Peyer's patch (tissue), 4 donors: ENCODE measurements around the gene CBX8. TPM values are rescaled to one million over a fixed set of nuclear protein-coding genes. Genes with fewer than 3 reads are reported as not detected.

ENCODE experiments used
- DNase-seq, 3 donors: peaks; one replicate each; pipeline ENCODE4 v3.0.0-alpha.2; 2017 to 2019
- H3K27ac ChIP-seq, 4 donors: fragments of 200-600 bp; sonication (generic); one replicate each; pipeline ENCODE4 v1.5.1; 2016 to 2019
- H3K27me3 ChIP-seq, 2 donors: fragments of 200-600 bp; sonication (generic); one replicate each; pipeline ENCODE4 v1.5.1; 2019
- H3K36me3 ChIP-seq, 3 donors: fragments of 200-600 bp; sonication (generic); one replicate each; pipeline ENCODE4 v1.5.1; 2016 to 2019
- H3K4me1 ChIP-seq, 4 donors: fragments of 200-600 bp; sonication (generic); one replicate each; pipeline ENCODE4 v1.5.1; 2016 to 2019
- H3K4me3 ChIP-seq, 4 donors: fragments of 200-600 bp; sonication (generic); 1 replicate in 3 of 4; 2 replicates in 1 of 4; pipeline ENCODE4 v1.5.1; 2016 to 2019; ENCODE audit warnings: mild to moderate bottlenecking in 1 of 4
- H3K9me3 ChIP-seq, 4 donors: fragments of 200-600 bp; sonication (generic); one replicate each; pipeline ENCODE4 v1.5.1; 2016 to 2019; ENCODE audit warnings: mild to moderate bottlenecking in 1 of 4
- POLR2A ChIP-seq, 2 donors: fragments of 450-650 bp; IDR thresholded peaks; one replicate each; pipeline ENCODE4 v1.5.1; 2017; ENCODE audit warnings: antibody characterized with exemption in 2 of 2, mild to moderate bottlenecking in 2 of 2, moderate library complexity in 2 of 2
- total RNA-seq, 4 donors: library from RNA; depleted of rRNA; stranded (reverse); fragments of >200 nt; gene quantifications; one replicate each; pipeline ENCODE4 v1.1.0, GENCODE V29; 2016
- TF ChIP-seq, protein P1 (sequence below), 6 experiments: fragments of 450-650 bp in 4 of 6; fragments of 200-600 bp in 2 of 6; sonication (generic) in 1 of 6; IDR thresholded peaks; one replicate each; pipeline ENCODE4 v1.5.1; 2017 to 2019; ENCODE audit warnings: antibody characterized with exemption in 6 of 6, mild to moderate bottlenecking in 3 of 6, moderate library complexity in 1 of 6

Gene CBX8
- 10 to 100 TPM in 1 of 4 donors, 1 to 10 TPM in 3; 2.5 to 14.9 (median 3.5) TPM for total RNA-seq

DNA sequence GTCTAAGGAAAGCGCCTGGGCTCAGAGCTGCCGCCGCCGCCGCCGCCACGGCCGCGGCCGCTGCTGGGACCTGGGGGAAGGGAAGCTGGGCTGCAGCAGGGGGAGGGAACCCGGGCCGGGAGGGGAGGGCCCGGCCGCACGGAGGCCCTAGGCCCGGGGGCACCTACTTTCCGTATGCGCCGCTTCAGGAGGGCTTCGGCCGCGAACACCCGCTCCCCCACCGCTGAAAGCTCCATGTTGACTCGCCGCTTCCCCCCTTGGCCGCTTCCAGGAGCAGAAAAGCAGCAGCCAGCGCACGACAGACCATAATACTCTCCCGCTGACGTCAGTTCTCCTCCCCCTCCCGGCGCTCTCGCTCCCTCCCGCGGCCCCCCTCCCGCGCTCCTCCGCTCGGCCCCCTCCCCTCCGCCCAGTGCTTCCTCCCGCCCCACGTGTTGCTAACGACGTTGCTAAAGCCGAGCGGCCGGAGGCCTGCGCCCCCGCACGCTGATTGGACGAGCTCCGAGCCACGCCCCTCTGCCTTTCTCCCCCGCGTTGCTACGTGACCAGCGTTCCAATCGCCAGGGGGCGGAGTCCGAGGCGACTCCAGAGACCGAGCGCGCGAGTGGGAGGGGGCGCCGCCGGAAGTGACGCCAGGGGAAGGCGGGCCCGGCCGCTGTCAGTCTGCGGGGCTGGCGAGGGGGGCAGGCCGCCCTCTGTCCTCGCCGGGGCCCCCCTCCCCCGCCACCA lies at the start of gene CBX8:
TSS of gene CBX8 (minus strand) at position 315 of the 729 bp plus-strand sequence. CDS start at position 236, 79 bp downstream.
- peaks cover under 1 to 54% of the 10 kb centered on the region in 2 donors for H3K27me3 ChIP-seq
- H3K9me3 ChIP-seq = peaks cover 0 to 19% (median 0%) of the 10 kb centered on the region in 4 donors
- H3K4me1 ChIP-seq = peaks cover 6 to 47% (median 25%) of the 10 kb centered on the region in 4 donors
- peaks cover 0 to 4% (median 0%) of the 10 kb centered on the region in 3 donors for H3K36me3 ChIP-seq
- peak within 1 kb of the TSS; percentile 79 to 92 (median 84) for H3K4me3 ChIP-seq
- peak in 1 of 2 donors; percentile 25 for TF ChIP-seq POLR2A (IDR thresholded peaks at IDR 0.05)
- TF ChIP-seq, protein P1, sequence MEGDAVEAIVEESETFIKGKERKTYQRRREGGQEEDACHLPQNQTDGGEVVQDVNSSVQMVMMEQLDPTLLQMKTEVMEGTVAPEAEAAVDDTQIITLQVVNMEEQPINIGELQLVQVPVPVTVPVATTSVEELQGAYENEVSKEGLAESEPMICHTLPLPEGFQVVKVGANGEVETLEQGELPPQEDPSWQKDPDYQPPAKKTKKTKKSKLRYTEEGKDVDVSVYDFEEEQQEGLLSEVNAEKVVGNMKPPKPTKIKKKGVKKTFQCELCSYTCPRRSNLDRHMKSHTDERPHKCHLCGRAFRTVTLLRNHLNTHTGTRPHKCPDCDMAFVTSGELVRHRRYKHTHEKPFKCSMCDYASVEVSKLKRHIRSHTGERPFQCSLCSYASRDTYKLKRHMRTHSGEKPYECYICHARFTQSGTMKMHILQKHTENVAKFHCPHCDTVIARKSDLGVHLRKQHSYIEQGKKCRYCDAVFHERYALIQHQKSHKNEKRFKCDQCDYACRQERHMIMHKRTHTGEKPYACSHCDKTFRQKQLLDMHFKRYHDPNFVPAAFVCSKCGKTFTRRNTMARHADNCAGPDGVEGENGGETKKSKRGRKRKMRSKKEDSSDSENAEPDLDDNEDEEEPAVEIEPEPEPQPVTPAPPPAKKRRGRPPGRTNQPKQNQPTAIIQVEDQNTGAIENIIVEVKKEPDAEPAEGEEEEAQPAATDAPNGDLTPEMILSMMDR (IDR thresholded peaks at IDR 0.05) = peak in 4 of 6 experiments; percentile 4 to 14 (median 8)
- peak within 1 kb of the TSS; percentile 73 to 92 (median 85) for H3K27ac ChIP-seq
- DNase-seq = peak; percentile 99 to 100 (median 100)

DNA sequence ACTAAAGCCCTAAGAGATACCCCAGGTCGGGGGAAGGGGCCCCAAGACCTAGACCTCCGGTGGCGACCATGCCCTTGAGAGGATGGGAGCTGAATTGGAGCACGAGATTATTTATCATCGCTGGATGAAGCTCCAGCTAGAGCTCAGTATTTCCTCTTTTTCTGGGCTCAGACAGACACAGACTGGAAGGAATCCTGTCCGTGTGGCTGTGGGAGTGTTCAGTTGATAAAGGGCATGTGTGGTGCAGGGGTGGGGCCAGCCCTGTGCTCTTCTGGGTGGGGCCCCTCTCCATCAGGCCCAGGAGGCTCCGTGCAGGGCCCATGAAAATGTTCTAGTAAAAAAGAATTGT lies 48.7 kb upstream of the CBX8 start:
- TF ChIP-seq, protein P1 (IDR thresholded peaks at IDR 0.05) = no peak
- TF ChIP-seq POLR2A (IDR thresholded peaks at IDR 0.05) = peak in 1 of 2 donors; percentile 37
- peaks cover 0 to 28% of the 10 kb centered on the region in 2 donors for H3K27me3 ChIP-seq
- H3K4me3 ChIP-seq = peak overlapping the region in 1 of 4 donors; percentile 61
- peak in 2 of 3 donors; percentile 57 to 64 for DNase-seq
- H3K9me3 ChIP-seq = no peaks in the 10 kb centered on the region
- H3K4me1 ChIP-seq = peaks cover 15 to 52% (median 35%) of the 10 kb centered on the region in 4 donors
- peak overlapping the region; percentile 44 to 89 (median 60) for H3K27ac ChIP-seq
- H3K36me3 ChIP-seq = no peaks in the 10 kb centered on the region

DNA sequence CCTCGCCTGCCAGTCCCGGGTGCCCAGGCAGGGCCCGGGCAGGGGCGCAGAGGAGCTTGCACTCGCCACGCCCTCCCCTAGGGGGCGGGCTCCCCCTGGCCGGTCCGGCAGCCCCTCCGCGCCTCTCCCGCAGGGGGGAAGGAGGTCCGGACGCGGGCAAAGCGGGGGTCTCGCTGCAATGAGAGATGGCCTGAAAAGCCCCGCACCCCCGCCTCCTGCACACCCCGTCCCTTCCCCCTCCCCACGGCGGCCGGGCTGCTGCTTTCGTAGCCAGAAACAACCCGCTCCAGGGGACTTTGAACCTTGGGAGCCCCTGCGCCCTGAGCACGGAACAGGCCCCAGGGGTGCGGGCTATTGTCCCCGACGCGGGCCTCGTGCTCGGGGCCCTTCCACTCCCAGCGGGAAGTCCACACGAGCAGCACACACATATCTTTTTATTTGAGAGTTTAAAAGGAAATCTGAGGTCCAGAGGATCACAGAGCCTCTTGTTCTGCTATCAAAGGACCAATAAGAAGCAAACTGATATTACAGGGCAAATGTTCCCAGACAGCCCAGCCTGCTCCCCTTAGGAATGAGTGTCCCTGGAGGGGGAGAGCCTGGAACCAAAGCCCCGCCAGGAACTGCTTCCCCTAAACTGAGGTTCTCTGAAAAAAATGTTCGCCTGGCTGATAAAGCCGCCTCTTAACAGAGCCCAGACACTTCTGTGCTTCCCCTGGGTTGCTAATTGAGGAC lies 48.2 kb upstream of the CBX8 start:
- peak overlapping the region; percentile 44 to 89 (median 60) for H3K27ac ChIP-seq
- H3K4me1 ChIP-seq = peaks cover 15 to 58% (median 40%) of the 10 kb centered on the region in 4 donors
- DNase-seq = peak in 2 of 3 donors; percentile 71 to 76
- H3K9me3 ChIP-seq = no peaks in the 10 kb centered on the region
- peak overlapping the region; percentile 34 to 66 (median 52) for H3K4me3 ChIP-seq
- H3K27me3 ChIP-seq = peaks cover 0 to 28% of the 10 kb centered on the region in 2 donors
- TF ChIP-seq POLR2A (IDR thresholded peaks at IDR 0.05) = peak in 1 of 2 donors; percentile 11
- TF ChIP-seq, protein P1 (IDR thresholded peaks at IDR 0.05) = peak; percentile 1 to 80 (median 58)
- no peaks in the 10 kb centered on the region for H3K36me3 ChIP-seq

GRCh38 chr17:79843816-79844800 lies 47.2 kb upstream of the CBX8 start:
- H3K9me3 ChIP-seq = no peaks in the 10 kb centered on the region
- no peaks in the 10 kb centered on the region for H3K36me3 ChIP-seq
- peaks cover 15 to 62% (median 45%) of the 10 kb centered on the region in 4 donors for H3K4me1 ChIP-seq
- DNase-seq = peak in 2 of 3 donors; percentile 68 to 74
- H3K27me3 ChIP-seq = peaks cover 0 to 28% of the 10 kb centered on the region in 2 donors
- H3K4me3 ChIP-seq = peak overlapping the region; percentile 34 to 66 (median 52)
- TF ChIP-seq, protein P1 (IDR thresholded peaks at IDR 0.05) = no peak
- peak; percentile 25 to 62 for TF ChIP-seq POLR2A (IDR thresholded peaks at IDR 0.05)
- H3K27ac ChIP-seq = peak overlapping the region; percentile 44 to 89 (median 60)
